ENCODE measurements around the gene BHLHA15. TPM values are rescaled to one million over a fixed set of nuclear protein-coding genes. Genes with fewer than 3 reads are reported as not detected.

BHLHA15 gene
- not detected for total RNA-seq

- no peak for TF ChIP-seq CTCF (IDR thresholded peaks at IDR 0.05; ENCODE audit: low read depth)
These were observed at the start of gene BHLHA15 for GRCh38 chr7:98211221-98211675. BHLHA15 (plus strand) TSS chr7:98211439; CDS start chr7:98212310, 871 bp downstream.

GRCh38 chr7:98162758-98163157, 48.5 kb upstream of the BHLHA15 start:
- TF ChIP-seq CTCF (IDR thresholded peaks at IDR 0.05; ENCODE audit: low read depth) = no peak

- no peak for TF ChIP-seq CTCF (IDR thresholded peaks at IDR 0.05; ENCODE audit: low read depth)
These were observed 48.0 kb upstream of the BHLHA15 start for GRCh38 chr7:98163269-98163668.

- no peak for TF ChIP-seq CTCF (IDR thresholded peaks at IDR 0.05; ENCODE audit: low read depth)
These were observed 47.3 kb upstream of the BHLHA15 start for GRCh38 chr7:98163704-98164494.

- no peak for TF ChIP-seq CTCF (IDR thresholded peaks at IDR 0.05; ENCODE audit: low read depth)
These were observed 45.2 kb upstream of the BHLHA15 start for GRCh38 chr7:98165827-98166667.

- TF ChIP-seq CTCF (IDR thresholded peaks at IDR 0.05; ENCODE audit: low read depth) = no peak
These were observed 44.6 kb upstream of the BHLHA15 start for GRCh38 chr7:98166668-98166970.

- no peak for TF ChIP-seq CTCF (IDR thresholded peaks at IDR 0.05; ENCODE audit: low read depth)
These were observed 43.6 kb upstream of the BHLHA15 start for GRCh38 chr7:98167653-98168052.
